Stimulated activated CD8-positive, alpha-beta memory T cell treated with anti-CD3 and anti-CD28 coated beads, Interleukin-7, amount 100 ng/mL, for 24 hours (primary cell): ENCODE data around the gene GTF2H2C.
"Not testable (repeated sequence)": the region's sequence is repeated elsewhere in the genome, so short reads cannot be mapped to it uniquely, and the experiment has no call there.

ENCODE experiments used
- DNase-seq: peaks from one replicate; pipeline ENCODE4 v3.0.0-alpha.2; 2020; ENCODE audit warnings: low read depth

GTF2H2C gene

GRCh38 chr5:69566172-69566571 is 6.2 kb downstream of the GTF2H2C start:
- not testable (repeated sequence) for DNase-seq

DNA sequence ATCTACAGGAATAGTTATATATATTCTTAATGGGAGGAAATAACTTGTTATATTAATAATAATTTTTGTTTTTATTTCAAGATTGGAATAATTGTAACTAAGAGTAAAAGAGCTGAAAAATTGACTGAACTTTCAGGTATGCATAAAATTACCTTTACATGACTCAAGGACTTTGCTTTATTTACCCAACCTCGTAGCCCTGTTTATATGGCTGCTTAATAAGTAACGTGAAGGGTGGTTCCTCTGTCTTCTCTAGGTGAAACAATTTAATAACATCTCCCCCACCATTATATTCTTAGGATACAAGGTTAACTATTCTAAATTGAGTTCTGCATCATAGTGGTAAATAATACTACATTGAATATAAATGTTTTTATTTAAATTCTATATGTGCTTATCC is 8.1 kb downstream of the GTF2H2C start:
- DNase-seq: not testable (repeated sequence)

DNA sequence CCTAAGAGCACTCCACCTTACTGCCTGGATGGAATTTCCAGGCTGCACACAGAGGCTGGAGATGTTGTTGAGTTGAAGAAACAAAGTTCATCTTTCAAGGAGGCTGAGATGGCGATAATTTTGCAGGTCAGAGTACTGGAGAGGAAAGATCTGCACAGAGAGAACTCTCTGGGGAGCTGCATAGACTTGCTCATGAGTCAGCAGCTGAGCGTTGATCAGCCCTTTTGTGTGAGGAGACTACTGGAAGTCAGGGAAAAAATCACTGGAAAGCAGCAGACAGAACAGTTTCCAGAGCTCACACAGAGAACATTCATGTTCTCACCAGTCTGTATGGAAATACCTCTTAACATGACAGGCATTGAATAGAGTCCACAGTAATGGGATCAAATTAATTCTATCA is 23.4 kb downstream of the GTF2H2C start:
- DNase-seq: not testable (repeated sequence)

DNA sequence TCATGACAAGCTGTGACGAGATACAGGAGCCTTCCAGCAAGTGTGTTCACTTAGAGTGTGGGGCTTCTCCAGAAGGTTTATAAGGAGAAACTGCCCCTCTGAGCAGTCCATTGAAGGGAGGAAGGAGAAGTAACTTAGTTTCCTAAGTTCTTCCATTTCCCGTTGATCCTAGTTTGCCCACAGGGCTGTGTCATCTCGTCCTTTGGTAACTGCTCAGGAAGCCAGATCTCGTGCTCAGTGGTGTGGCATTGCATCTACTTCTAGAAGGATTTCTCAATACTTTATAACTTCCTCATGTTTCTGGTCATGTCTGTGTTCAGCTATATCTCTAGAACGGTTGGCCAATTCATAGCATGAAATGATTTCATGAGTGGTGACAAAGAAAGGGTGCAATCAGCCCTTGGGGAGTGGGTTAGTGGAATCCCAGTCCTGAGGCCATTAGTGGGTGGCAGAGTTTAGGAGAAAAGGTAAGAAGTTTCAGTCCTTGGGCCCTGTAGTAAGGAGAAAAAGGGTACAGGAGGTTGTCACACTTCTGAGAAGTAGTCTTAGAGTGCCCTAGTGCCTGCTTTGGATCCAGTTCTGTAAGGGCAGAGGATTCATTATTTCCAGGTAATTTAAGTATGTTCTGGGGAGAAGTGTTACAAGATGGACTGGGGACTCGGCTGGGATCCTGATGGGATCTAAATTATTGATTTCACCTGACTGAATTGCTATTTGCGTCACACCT is 36.3 kb downstream of the GTF2H2C start:
- DNase-seq: not testable (repeated sequence)

- not testable (repeated sequence) for DNase-seq
Observed at GRCh38 chr5:69601947-69602346, 42.0 kb downstream of the GTF2H2C start.

- not testable (repeated sequence) for DNase-seq
Observed at GRCh38 chr5:69606839-69607238, 46.8 kb downstream of the GTF2H2C start.

DNA sequence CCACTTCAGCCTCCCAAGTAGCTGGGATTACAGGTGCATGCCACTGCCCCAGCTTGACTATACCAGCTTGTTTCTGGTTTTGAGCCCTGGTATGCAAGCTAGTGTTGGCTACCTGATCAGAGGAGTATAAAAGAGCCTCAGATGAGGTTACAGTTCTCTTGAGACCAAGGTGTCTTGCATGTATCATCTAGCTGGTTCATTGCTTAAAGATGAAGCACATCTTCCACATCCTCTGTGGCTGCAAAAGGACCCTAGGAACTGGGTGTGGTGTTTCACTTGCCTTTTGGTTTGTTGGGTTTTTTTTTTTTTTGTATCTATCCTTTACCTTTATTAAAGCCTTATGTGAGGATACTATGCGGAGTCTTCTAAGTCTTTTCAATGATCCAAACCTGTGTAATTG is 47.8 kb downstream of the GTF2H2C start:
- DNase-seq: not testable (repeated sequence)

- DNase-seq: not testable (repeated sequence)
Observed at GRCh38 chr5:69608861-69609496, 49.0 kb downstream of the GTF2H2C start.

GRCh38 chr5:69614843-69615242 is 54.9 kb downstream of the GTF2H2C start:
- DNase-seq: not testable (repeated sequence)

GRCh38 chr5:69631879-69632278 is 71.9 kb downstream of the GTF2H2C start:
- DNase-seq: not testable (repeated sequence)
